PC-9 (cell line): ENCODE results near the gene TSHZ2.

Source experiments
- CTCF ChIP-seq: fragments of 200-600 bp; sonication (generic); conservative IDR thresholded peaks from 2 replicates; pipeline ENCODE4 v1.6.1; 2017; ENCODE audit warnings: mixed run types, antibody characterized with exemption, mild to moderate bottlenecking, moderate library complexity
- EZH2 ChIP-seq: fragments of 200-600 bp; sonication (generic); IDR thresholded peaks from 2 replicates; pipeline ENCODE4 v1.8.0; 2017; ENCODE audit warnings: antibody characterized with exemption, low read depth

GRCh38 chr20:53309515-53309914, 337.4 kb downstream of the TSHZ2 start:
- TF ChIP-seq CTCF: no peak
- no peak for TF ChIP-seq EZH2
